GM06990 (cell line): Measurements from ENCODE around the gene SPSB1.

Experiments used
- DNase-seq: peaks from one replicate; pipeline ENCODE4 v3.0.0-alpha.2; 2011; ENCODE audit not compliant: insufficient read length; ENCODE audit errors: extremely low read depth
- H3K27me3 ChIP-seq: replicated peaks from 2 replicates; pipeline ENCODE4 v1.6.0; 2011; ENCODE audit warnings: low read length; ENCODE audit not compliant: control insufficient read depth, insufficient read depth
- H3K36me3 ChIP-seq: 2 replicates; pipeline ENCODE4 v1.5.1; 2011; ENCODE audit warnings: low read length; ENCODE audit not compliant: control insufficient read depth, insufficient read depth
- H3K4me3 ChIP-seq: replicated peaks from 2 replicates; pipeline ENCODE4 v1.5.1; 2011; ENCODE audit warnings: low read depth, mild to moderate bottlenecking, control low read depth, low read length
- TF ChIP-seq, protein P1 (sequence below): IDR thresholded peaks from 2 replicates; pipeline ENCODE4 v1.5.1; 2011; ENCODE audit warnings: low read length, control low read depth, mild to moderate bottlenecking, inconsistent platforms; ENCODE audit not compliant: insufficient read depth, poor library complexity, severe bottlenecking

SPSB1 gene

DNA sequence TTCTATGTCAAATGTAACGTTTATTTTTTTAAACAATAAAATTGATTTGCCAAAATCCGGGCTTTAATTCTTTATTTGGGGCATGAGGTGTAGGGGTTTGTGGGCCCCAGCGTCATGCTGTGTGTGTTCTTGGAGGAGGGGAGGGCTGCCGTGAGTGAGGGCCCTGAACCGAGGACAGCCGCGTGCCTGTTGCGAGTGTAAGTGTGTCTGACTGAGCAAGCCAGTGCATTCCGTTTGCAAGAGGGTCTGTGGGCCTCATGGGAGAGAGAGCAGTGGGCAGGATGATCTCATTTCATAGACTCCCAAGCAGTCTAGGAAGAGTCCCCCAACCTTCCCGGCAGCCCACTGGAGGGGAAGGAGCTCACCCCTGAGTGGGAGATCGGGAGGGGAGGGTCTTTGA, 21.4 kb upstream of the SPSB1 start:
- no peaks in the 10 kb centered on the region for H3K27me3 ChIP-seq
- DNase-seq, result no peak
- TF ChIP-seq, protein P1, sequence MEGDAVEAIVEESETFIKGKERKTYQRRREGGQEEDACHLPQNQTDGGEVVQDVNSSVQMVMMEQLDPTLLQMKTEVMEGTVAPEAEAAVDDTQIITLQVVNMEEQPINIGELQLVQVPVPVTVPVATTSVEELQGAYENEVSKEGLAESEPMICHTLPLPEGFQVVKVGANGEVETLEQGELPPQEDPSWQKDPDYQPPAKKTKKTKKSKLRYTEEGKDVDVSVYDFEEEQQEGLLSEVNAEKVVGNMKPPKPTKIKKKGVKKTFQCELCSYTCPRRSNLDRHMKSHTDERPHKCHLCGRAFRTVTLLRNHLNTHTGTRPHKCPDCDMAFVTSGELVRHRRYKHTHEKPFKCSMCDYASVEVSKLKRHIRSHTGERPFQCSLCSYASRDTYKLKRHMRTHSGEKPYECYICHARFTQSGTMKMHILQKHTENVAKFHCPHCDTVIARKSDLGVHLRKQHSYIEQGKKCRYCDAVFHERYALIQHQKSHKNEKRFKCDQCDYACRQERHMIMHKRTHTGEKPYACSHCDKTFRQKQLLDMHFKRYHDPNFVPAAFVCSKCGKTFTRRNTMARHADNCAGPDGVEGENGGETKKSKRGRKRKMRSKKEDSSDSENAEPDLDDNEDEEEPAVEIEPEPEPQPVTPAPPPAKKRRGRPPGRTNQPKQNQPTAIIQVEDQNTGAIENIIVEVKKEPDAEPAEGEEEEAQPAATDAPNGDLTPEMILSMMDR, result no peak
- no peaks in the 10 kb centered on the region for H3K36me3 ChIP-seq
- no peak overlapping the region for H3K4me3 ChIP-seq

- TF ChIP-seq, protein P1, result no peak
Measured at GRCh38 chr1:9271861-9272595, 20.7 kb upstream of the SPSB1 start.

DNA sequence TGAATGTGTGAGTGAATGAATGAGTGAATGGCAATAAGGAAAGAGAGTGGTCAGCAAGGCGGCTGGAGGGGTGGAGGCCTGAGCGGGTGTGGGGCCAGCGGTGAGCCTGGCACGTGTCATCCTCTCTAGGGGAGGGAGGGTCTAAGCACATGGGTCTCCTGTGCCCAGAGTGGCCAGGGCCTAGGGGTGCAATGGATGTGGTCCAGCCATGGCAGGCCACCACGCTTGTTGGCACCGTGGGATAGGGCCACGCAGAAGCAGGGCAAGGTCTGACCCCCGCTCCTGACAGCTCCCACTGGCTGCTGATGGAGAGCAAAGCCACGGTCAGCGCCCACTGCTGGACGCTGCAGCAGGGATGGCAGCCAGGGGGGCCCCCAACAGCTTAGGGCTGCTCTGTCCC, 19.5 kb upstream of the SPSB1 start:
- H3K4me3 ChIP-seq, result no peak overlapping the region

More at GRCh38 chr1:9271861-9272595, 20.7 kb upstream of the SPSB1 start:
- H3K27me3 ChIP-seq, result no peaks in the 10 kb centered on the region
- H3K4me3 ChIP-seq, result no peak overlapping the region
- H3K36me3 ChIP-seq, result no peaks in the 10 kb centered on the region
- no peak for DNase-seq

GRCh38 chr1:9275161-9275560, 17.5 kb upstream of the SPSB1 start:
- H3K36me3 ChIP-seq, result no peaks in the 10 kb centered on the region
- TF ChIP-seq, protein P1, result no peak
- H3K4me3 ChIP-seq, result no peak overlapping the region

More for the DNA sequence above, 19.5 kb upstream of the SPSB1 start:
- DNase-seq, result no peak
- H3K36me3 ChIP-seq, result no peaks in the 10 kb centered on the region
- TF ChIP-seq, protein P1, result no peak
- H3K27me3 ChIP-seq, result no peaks in the 10 kb centered on the region

GRCh38 chr1:9275567-9276034, 17.1 kb upstream of the SPSB1 start:
- H3K36me3 ChIP-seq, result no peaks in the 10 kb centered on the region
- DNase-seq, result peak; percentile 48
- TF ChIP-seq, protein P1, result no peak
- H3K27me3 ChIP-seq, result no peaks in the 10 kb centered on the region
- no peak overlapping the region for H3K4me3 ChIP-seq

More at GRCh38 chr1:9275161-9275560, 17.5 kb upstream of the SPSB1 start:
- no peaks in the 10 kb centered on the region for H3K27me3 ChIP-seq
- no peak for DNase-seq
